ENCODE measurements around the gene CCDC187.

DNA sequence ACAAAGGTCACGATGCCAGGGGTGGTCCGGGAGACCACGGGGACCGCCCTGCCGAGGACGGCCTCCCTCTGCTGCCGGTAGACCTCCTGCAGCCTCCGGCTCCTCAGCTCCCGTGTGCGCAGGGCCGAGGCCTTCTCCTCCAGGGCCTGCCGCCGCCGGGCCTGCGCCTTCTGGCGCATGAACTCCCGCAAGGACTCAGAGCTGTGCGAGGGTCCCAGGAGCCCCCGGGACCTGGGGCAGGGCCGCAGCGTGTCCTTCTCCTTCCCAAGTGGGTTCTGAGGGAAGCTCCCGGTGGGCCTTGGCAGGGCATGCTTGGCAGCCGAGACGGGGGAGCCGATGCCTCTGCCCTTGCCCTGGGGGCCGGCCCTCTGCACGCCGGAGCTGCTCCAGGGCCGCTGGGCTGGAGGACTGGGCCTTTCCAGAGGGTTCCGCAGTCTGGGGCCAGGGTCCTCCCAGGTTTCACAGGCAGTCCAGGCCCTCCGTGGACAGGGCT is 13.3 kb downstream of the CCDC187 start:
- TF ChIP-seq, protein P1, sequence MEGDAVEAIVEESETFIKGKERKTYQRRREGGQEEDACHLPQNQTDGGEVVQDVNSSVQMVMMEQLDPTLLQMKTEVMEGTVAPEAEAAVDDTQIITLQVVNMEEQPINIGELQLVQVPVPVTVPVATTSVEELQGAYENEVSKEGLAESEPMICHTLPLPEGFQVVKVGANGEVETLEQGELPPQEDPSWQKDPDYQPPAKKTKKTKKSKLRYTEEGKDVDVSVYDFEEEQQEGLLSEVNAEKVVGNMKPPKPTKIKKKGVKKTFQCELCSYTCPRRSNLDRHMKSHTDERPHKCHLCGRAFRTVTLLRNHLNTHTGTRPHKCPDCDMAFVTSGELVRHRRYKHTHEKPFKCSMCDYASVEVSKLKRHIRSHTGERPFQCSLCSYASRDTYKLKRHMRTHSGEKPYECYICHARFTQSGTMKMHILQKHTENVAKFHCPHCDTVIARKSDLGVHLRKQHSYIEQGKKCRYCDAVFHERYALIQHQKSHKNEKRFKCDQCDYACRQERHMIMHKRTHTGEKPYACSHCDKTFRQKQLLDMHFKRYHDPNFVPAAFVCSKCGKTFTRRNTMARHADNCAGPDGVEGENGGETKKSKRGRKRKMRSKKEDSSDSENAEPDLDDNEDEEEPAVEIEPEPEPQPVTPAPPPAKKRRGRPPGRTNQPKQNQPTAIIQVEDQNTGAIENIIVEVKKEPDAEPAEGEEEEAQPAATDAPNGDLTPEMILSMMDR (IDR thresholded peaks at IDR 0.05): no peak
- no peak for TF ChIP-seq POLR2A (IDR thresholded peaks at IDR 0.05)

Measured in right lobe of liver (tissue), 4 donors.